HG03354 (cell line): ENCODE measurements around the gene SLC22A23.

Experiments
- ATAC-seq: cut with Tn5 transposase; IDR thresholded peaks from one replicate; pipeline ENCODE4 v1.9.1; 2021; ENCODE audit warnings: mild to moderate bottlenecking; ENCODE audit not compliant: unreplicated experiment, poor library complexity, severe bottlenecking

Gene SLC22A23

GRCh38 chr6:3314621-3315467 is 142.0 kb downstream of the SLC22A23 start:
- no peak for ATAC-seq

DNA sequence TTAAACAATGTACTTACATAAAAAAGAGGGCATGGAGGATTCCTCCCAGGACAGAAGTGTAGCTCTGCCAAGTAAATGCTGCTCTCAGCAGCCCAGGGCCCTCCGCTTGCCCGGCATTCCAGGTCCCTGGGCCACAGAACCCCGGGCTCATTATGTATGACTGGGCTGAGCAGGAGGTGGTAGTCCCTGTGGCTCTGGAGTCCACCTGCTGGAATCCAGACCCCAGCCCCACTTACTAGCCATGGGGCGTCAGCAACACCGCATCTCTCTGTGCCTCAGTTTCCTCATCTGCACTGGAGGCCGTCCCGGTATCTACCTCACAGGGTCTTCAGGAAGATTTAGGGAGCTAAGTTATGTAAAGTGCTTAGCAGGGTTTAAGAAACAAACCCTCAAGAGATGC is 142.7 kb downstream of the SLC22A23 start:
- no peak for ATAC-seq

DNA sequence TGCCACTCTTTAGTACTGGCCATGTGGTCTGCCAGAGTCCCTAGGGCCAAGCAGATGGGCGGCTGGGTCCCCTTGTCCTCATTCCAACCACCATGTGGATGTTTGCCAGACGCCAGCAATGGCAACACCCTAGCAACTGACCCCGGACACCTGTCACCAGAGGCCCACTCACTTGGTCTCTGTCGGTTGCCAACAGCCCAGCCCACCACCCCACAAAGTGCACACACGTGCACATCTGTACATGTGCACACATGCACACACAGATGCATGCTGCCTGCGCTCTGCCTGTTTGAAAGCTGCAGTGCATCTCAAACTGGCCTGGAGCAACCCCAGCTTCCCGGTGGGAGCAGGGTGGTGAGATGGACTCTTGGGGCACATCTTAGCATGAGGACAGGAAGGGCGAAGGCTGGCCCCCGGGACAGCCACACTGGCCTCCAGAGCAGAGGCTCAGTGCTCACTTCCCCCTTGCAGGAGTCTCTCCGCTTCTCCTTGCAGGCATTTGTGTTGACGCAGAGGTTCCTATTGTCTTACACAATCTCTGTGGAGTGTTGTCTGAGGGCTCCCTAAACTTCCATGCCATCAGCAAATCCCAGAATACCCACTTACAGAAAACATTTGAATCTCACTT is 144.1 kb downstream of the SLC22A23 start:
- ATAC-seq, result no peak

DNA sequence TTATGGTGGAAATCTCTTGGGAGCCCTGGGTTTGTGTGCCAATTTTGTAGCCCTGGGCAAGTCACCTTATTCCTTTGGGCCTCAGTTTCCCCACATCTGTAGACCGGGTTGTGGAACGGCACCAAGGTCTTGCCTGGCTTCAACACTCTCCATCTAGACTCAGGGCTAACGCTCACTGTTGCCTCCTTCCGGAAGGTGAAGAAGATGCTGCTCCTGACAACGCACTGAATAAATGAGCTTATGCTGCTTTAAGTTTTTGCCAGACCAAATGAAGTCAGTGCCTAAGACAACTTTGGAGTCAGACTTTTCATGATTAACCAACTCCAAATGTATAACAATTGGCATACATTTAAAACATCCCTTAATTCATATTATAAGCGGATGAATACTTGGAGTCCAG is 145.0 kb downstream of the SLC22A23 start:
- ATAC-seq, result no peak

DNA sequence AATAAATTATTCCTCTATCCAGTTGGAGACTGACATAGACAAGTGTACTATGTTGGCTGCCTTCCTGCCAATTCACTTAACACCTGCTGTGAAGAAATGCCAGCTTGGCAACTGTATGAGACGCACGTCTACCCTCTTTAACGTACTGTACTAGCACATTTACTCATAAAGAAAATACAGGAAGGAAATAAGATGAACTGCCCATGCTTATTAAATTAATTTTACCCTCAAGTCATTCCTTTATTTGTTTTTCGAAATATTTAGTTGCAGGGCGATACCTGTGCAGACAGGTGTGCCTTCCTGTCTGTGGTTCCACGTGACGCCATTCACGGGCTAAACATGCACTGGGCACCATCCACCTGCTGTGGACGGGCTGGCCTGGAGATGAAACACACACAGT is 146.1 kb downstream of the SLC22A23 start:
- ATAC-seq, result no peak

DNA sequence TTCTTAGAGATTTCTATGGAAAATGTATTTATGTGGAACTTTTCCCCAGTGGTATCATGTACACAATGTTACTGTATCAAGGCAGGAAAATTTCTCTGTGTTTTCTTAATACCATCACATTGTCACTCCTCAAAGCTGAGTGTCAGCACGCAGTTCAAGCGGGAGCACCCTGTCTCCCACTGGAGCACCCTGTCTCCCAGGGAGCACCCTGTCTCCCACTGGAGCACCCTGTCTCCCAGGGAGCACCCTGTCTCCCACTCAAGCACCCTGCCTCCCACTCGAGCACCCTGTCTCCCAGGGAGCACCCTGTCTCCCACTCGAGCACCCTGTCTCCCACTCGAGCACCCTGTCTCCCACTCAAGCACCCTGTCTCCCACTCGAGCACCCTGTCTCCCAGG is 146.8 kb downstream of the SLC22A23 start:
- ATAC-seq, result no peak

GRCh38 chr6:3309391-3310050 is 147.3 kb downstream of the SLC22A23 start:
- ATAC-seq, result no peak

GRCh38 chr6:3308106-3308505 is 148.7 kb downstream of the SLC22A23 start:
- ATAC-seq, result no peak

- no peak for ATAC-seq
These were observed 149.4 kb downstream of the SLC22A23 start for GRCh38 chr6:3307436-3307835.

GRCh38 chr6:3306848-3307247 is 150.0 kb downstream of the SLC22A23 start:
- no peak for ATAC-seq

DNA sequence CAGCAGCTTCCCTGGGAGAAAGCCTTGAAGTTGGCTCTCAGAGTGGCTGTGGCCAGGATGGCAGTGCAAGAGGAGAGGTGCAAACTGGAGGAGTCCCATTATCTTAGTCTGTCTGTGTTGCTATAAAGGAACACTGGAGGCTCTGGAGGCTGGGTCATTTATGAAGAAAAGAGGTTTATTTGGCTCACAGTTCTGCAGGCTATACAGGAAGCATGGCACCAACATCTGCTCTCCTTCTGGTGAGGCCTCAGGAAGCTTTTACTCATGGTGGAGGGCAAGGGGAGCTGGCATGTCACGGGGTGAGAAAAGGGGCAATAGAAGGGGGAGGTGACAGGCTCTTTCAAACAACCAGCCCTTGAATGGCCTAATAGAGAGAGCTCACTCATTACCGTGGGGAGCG is 151.0 kb downstream of the SLC22A23 start:
- no peak for ATAC-seq

- ATAC-seq, result no peak
These were observed 151.7 kb downstream of the SLC22A23 start for GRCh38 chr6:3305216-3305565.

DNA sequence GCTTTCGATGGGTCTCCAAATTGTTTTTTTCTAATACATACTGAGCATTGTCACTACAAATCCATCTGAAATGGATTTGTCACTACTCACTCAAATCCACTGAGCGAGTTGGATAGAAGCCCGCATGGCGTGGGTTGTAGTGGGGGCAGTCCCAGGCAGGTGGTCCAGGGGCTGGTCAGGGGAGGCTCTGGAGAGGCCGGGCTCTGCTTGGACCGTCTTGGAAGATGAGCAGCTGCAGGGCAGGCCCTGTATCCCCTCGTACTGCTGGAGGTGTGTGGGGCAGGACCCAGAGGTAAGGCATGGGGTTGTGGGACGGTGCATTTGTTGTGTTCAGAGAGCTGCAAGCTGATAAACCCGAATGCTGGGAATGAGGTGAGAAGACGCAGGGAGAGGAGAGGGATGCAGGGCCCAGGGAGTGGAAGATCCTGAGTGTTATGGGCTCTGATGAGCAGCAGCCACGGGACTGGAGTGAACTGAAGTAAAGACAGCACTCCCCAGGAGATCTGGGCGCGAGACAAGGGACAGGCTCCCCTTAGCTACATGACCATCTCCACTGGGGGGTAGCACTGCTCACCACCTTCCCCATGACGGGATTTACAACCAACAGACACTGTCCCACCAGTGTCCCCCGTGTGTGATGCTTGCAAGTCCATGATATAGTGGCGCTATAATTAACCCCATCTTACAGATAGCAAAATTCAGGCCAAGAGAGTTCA is 152.2 kb downstream of the SLC22A23 start:
- no peak for ATAC-seq

- ATAC-seq, result no peak
These were observed 152.9 kb downstream of the SLC22A23 start for GRCh38 chr6:3303795-3304411.

DNA sequence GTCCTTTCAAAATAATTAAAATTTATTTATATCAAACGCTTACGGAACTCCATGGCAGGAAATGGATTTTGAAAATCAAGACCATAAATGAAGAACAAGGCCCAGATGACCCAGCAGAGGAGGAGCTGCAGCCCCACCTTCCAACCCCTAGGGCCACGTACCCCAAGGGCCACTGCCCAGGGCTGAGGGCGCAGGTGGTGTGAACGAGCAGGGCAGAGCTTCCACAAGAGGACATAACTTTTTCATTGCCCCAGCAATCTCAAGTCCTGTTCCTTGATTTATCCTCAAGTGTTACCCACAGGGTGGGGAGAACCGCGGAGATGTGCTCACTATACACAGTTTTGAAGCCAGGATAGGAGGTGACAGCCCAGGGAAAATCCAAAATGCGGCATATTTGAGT is 155.3 kb downstream of the SLC22A23 start:
- ATAC-seq, result no peak

DNA sequence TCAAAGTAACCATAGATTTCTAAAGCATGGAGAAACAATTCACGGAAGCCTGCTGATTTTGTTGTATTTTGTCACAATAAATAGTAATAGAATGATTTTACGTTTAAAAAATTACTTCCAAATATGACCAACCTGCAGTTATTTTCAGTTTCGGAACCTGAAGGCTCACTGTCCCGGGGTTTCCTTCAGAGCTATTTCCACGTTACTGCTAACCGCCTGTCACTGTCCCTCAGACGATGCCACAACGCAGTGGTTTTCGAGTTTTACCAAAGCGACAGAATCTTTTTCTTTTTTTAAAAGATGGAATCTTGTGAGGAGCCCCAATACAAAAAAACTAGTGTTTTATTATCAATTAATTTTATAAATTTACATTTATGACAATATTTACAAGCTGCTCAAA is 157.6 kb downstream of the SLC22A23 start:
- no peak for ATAC-seq

DNA sequence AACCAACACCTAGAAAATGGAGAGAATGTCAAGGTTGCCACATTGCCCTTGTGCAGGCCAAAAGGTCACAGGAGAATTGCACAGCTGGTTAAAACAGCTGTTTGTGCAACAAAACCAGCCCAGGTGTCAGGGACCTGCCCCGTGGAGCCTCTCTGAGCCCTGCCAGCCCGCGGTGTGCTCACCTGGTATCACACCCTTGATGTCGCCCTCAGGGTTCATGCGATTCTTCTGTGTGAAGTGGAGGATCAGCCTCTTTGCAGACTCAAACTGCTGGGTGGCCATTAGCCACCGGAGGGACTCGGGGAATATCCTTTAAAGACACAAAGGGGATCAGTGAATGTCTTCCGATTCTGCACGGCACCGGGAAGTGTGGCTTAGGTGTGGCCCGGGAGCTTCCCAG is 158.9 kb downstream of the SLC22A23 start:
- no peak for ATAC-seq

DNA sequence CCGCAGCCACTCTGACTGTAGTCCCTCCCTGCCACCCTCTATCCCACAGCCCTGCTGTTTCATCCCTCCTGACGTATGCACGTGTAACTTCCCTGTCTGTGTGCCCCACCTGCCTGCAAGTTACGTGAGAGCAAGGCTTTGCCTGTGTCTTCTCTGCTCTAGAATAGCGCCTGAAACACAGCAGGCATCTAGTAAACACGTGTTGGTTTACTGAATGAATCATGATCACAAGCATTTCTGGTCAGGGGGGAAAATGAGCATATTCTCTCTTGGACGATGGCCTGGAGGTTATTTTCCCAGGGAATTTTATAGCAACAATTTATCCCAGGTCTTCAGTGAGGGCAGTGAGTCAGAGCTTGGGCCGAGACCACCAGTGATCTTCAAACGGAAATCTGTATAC is 159.8 kb downstream of the SLC22A23 start:
- ATAC-seq, result no peak

DNA sequence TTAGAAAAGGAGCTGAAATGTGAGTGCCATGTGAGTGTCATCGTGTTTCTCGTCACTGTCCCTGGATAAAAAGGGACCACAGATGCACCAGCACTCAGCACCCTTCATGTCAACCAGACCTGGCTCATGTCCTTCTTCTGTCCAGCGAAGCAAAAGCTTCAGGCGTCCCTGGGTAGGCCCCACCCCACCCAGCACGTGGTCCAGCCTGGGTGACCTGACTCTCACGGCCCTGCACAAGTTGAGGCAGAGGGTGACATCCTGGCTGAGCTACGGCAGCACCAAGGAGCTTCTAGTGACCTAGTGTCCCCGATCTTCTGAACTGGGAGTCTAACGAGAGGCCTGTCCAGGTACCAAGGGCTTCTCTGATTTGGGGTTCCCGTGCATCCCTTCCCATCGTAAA is 160.3 kb downstream of the SLC22A23 start:
- no peak for ATAC-seq

GRCh38 chr6:3296078-3296477 is 160.8 kb downstream of the SLC22A23 start:
- ATAC-seq, result no peak
